HepG2 (cell line): Measurements from ENCODE around the gene PSMC5. TPM values are rescaled to one million over a fixed set of nuclear protein-coding genes. Genes with fewer than 3 reads are reported as not detected.

Source experiments
- AGO1 ChIP-seq: fragments of 200-400 bp; formaldehyde crosslinking; IDR thresholded peaks from 2 replicates; pipeline ENCODE4 v1.6.1; 2017; ENCODE audit warnings: mild to moderate bottlenecking, low read depth, low read length, moderate library complexity; ENCODE audit not compliant: poor library complexity, severe bottlenecking
- FOXA3 ChIP-seq: IDR thresholded peaks from 2 replicates; pipeline ENCODE4 v1.6.1; 2016; ENCODE audit warnings: missing genetic modification reagents, missing compliant biosample characterization
- GABPB1 ChIP-seq: IDR thresholded peaks from 2 replicates; pipeline ENCODE4 v1.6.1; 2016; ENCODE audit warnings: mild to moderate bottlenecking, missing genetic modification reagents, moderate library complexity, missing compliant biosample characterization
- HDAC1 ChIP-seq: sonication (generic); formaldehyde crosslinking; IDR thresholded peaks from 2 replicates; pipeline ENCODE4 v1.5.1; 2020; ENCODE audit warnings: mild to moderate bottlenecking, missing genetic modification reagents
- HINFP ChIP-seq: sonication (generic); formaldehyde crosslinking; IDR thresholded peaks from 2 replicates; pipeline ENCODE4 v1.4.0; 2020; ENCODE audit warnings: low read depth, mild to moderate bottlenecking, missing genetic modification reagents
- HIVEP1 ChIP-seq: sonication (generic); formaldehyde crosslinking; IDR thresholded peaks from 2 replicates; pipeline ENCODE4 v1.4.0; 2020; ENCODE audit warnings: mild to moderate bottlenecking, missing genetic modification reagents
- KLF13 ChIP-seq: sonication (generic); formaldehyde crosslinking; IDR thresholded peaks from 2 replicates; pipeline ENCODE4 v1.4.0; 2020; ENCODE audit warnings: mild to moderate bottlenecking, missing genetic modification reagents
- MIXL1 ChIP-seq: IDR thresholded peaks from 2 replicates; pipeline ENCODE4 v1.6.1; 2016
- MLXIP ChIP-seq: sonication (generic); formaldehyde crosslinking; IDR thresholded peaks from 2 replicates; pipeline ENCODE4 v1.9.0; 2021; ENCODE audit warnings: missing genetic modification reagents, borderline replicate concordance
- PLRG1 ChIP-seq: fragments of 450-650 bp; conservative IDR thresholded peaks from 2 replicates; pipeline ENCODE4 v1.6.1; 2016
- RBM39 ChIP-seq: fragments of 200-400 bp; formaldehyde crosslinking; IDR thresholded peaks from one replicate; pipeline ENCODE4 v1.6.1; 2018; ENCODE audit warnings: antibody characterized with exemption, mild to moderate bottlenecking, low read depth, low read length; ENCODE audit not compliant: poor library complexity, severe bottlenecking
- TBX2 ChIP-seq: sonication (generic); formaldehyde crosslinking; IDR thresholded peaks from 2 replicates; pipeline ENCODE4 v1.5.0; 2020; ENCODE audit warnings: missing genetic modification reagents, mild to moderate bottlenecking, borderline replicate concordance
- TEAD3 ChIP-seq: optimal IDR thresholded peaks from 2 replicates; pipeline ENCODE3; 2016; ENCODE audit warnings: borderline replicate concordance
- ZBTB7A ChIP-seq: sonication (generic); formaldehyde crosslinking; IDR thresholded peaks from 2 replicates; pipeline ENCODE4 v1.8.0; 2022; ENCODE audit warnings: mild to moderate bottlenecking, missing genetic modification reagents
- ZFP82 ChIP-seq: sonication (generic); formaldehyde crosslinking; IDR thresholded peaks from 2 replicates; pipeline ENCODE4 v1.5.1; 2020; ENCODE audit warnings: mild to moderate bottlenecking, missing genetic modification reagents, borderline replicate concordance
- ZNF232 ChIP-seq: sonication (generic); formaldehyde crosslinking; IDR thresholded peaks from 2 replicates; pipeline ENCODE4 v1.4.0; 2020; ENCODE audit warnings: missing genetic modification reagents, borderline replicate concordance
- ZNF234 ChIP-seq: sonication (generic); formaldehyde crosslinking; conservative IDR thresholded peaks from 2 replicates; pipeline ENCODE4 v1.5.1; 2020; ENCODE audit warnings: mild to moderate bottlenecking, missing genetic modification reagents
- ZNF251 ChIP-seq: sonication (generic); formaldehyde crosslinking; IDR thresholded peaks from 2 replicates; pipeline ENCODE4 v1.9.0; 2021; ENCODE audit warnings: mild to moderate bottlenecking, missing genetic modification reagents
- ZNF3 ChIP-seq: IDR thresholded peaks from 2 replicates; pipeline ENCODE4 v1.7.0; 2017; ENCODE audit warnings: inconsistent platforms
- ZNF713 ChIP-seq: sonication (generic); formaldehyde crosslinking; IDR thresholded peaks from 2 replicates; pipeline ENCODE4 v1.4.0; 2020; ENCODE audit warnings: mild to moderate bottlenecking, missing genetic modification reagents
- polyA plus RNA-seq, 8 experiments: library from polyadenylated mRNA; depleted of rRNA in 3 of 8; stranded (reverse) in 7 of 8; unstranded in 1 of 8; fragments of >200 nt; fragmentation: Illumina TruSeq in 4 of 8; extraction: Trizol in 4 of 8; gene quantifications; 2 replicates each; pipeline versions ENCODE4 v1.2.1 to v1.2.3, GENCODE V29; 2011 to 2016; ENCODE audit warnings: low read depth in 4 of 8, missing spikeins in 1 of 8, mixed read lengths in 1 of 8; ENCODE audit not compliant: insufficient read depth in 1 of 8
- total RNA-seq, 5 experiments: library from RNA; depleted of rRNA; stranded (reverse); fragments of >200 nt; fragmentation: Illumina TruSeq; extraction: Trizol; gene quantifications; 2 replicates each; pipeline ENCODE4 v1.2.3, GENCODE V29; 2016; ENCODE audit warnings: low read depth in 1 of 5
- TF ChIP-seq, protein P1 (sequence below): sonication (generic); formaldehyde crosslinking; IDR thresholded peaks from 2 replicates; pipeline ENCODE4 v1.4.0; 2020; ENCODE audit warnings: missing genetic modification reagents
- TF ChIP-seq, protein P2 (sequence below): sonication (generic); formaldehyde crosslinking; IDR thresholded peaks from 2 replicates; pipeline ENCODE4 v1.4.0; 2020; ENCODE audit warnings: mild to moderate bottlenecking, missing genetic modification reagents
- TF ChIP-seq, protein P3 (sequence below): sonication (generic); formaldehyde crosslinking; IDR thresholded peaks from 2 replicates; pipeline ENCODE4 v1.4.0; 2020; ENCODE audit warnings: mild to moderate bottlenecking, low read depth, missing genetic modification reagents
- TF ChIP-seq, protein P4 (sequence below): sonication (generic); formaldehyde crosslinking; IDR thresholded peaks from 2 replicates; pipeline ENCODE4 v1.4.0; 2020; ENCODE audit warnings: missing genetic modification reagents, borderline replicate concordance

PSMC5 gene
- total and polyA plus RNA-seq, 2 of the 13 experiments (the other 11 are each of a cell fraction or from before 2014, with no cell fraction given) = 35.3 to 128 TPM

GRCh38 chr17:63786117-63786516, 41.1 kb upstream of the PSMC5 start (continued):
- TF ChIP-seq KLF13 (CRISPR knock-in tag) (no peak), FOXA3 (CRISPR knock-in tag) (peak; percentile 62; the same call in 1 of the 2 replicates), TEAD3 (CRISPR knock-in tag) (no peak), MIXL1 (CRISPR knock-in tag) (0 out of 2 replicates have a peak, but pooled peaks have one; percentile 49), ZNF713 (CRISPR knock-in tag) (no peak), ZNF3 (CRISPR knock-in tag) (no peak), GABPB1 (no peak), HIVEP1 (no peak), PLRG1 (no peak), RBM39 (no peak), AGO1 (no peak), ZFP82 (CRISPR knock-in tag) (no peak), ZNF234 (CRISPR knock-in tag) (no peak), ZNF251 (no peak), TBX2 (CRISPR knock-in tag) (no peak; the same call in 1 of the 2 replicates), HINFP (CRISPR knock-in tag) (no peak), HDAC1 (CRISPR knock-in tag) (no peak; the same call in 1 of the 2 replicates), ZBTB7A (no peak), MLXIP (no peak), ZNF232 (CRISPR knock-in tag) (no peak)
- TF ChIP-seq, protein P1, sequence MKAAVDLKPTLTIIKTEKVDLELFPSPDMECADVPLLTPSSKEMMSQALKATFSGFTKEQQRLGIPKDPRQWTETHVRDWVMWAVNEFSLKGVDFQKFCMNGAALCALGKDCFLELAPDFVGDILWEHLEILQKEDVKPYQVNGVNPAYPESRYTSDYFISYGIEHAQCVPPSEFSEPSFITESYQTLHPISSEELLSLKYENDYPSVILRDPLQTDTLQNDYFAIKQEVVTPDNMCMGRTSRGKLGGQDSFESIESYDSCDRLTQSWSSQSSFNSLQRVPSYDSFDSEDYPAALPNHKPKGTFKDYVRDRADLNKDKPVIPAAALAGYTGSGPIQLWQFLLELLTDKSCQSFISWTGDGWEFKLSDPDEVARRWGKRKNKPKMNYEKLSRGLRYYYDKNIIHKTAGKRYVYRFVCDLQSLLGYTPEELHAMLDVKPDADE (CRISPR knock-in tag) = no peak
- TF ChIP-seq, protein P2, sequence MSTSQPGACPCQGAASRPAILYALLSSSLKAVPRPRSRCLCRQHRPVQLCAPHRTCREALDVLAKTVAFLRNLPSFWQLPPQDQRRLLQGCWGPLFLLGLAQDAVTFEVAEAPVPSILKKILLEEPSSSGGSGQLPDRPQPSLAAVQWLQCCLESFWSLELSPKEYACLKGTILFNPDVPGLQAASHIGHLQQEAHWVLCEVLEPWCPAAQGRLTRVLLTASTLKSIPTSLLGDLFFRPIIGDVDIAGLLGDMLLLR (CRISPR knock-in tag) = no peak
- TF ChIP-seq, protein P3, sequence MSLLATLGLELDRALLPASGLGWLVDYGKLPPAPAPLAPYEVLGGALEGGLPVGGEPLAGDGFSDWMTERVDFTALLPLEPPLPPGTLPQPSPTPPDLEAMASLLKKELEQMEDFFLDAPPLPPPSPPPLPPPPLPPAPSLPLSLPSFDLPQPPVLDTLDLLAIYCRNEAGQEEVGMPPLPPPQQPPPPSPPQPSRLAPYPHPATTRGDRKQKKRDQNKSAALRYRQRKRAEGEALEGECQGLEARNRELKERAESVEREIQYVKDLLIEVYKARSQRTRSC (CRISPR knock-in tag) = no peak
- TF ChIP-seq, protein P4, sequence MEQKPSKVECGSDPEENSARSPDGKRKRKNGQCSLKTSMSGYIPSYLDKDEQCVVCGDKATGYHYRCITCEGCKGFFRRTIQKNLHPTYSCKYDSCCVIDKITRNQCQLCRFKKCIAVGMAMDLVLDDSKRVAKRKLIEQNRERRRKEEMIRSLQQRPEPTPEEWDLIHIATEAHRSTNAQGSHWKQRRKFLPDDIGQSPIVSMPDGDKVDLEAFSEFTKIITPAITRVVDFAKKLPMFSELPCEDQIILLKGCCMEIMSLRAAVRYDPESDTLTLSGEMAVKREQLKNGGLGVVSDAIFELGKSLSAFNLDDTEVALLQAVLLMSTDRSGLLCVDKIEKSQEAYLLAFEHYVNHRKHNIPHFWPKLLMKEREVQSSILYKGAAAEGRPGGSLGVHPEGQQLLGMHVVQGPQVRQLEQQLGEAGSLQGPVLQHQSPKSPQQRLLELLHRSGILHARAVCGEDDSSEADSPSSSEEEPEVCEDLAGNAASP (CRISPR knock-in tag) = no peak
